Panc1 (cell line): ENCODE measurements around the gene ALS2CL. TPM values are rescaled to one million over a fixed set of nuclear protein-coding genes. Genes with fewer than 3 reads are reported as not detected.

Experiments used
- ATAC-seq: fragments of 200-7000 bp; cut with Tn5 transposase; 2 replicates; pipeline ENCODE4 v1.9.1; 2020; ENCODE audit warnings: mild to moderate bottlenecking, moderate library complexity
- BruUV-seq: library from RNA; stranded (reverse); fragments of 400-500 nt; replicated peaks from 2 replicates; lab custom pipeline; 2021; lab: Mats Ljungman, UMichigan
- CTCF ChIA-PET: fragments of 300-600 bp; sonication (Branson Sonifier 250); formaldehyde crosslinking; loops from one replicate; lab custom pipeline; 2022; ENCODE audit warnings: antibody characterized with exemption; lab: Charles Lee
- POLR2A ChIA-PET: fragments of 300-600 bp; sonication (Branson Sonifier 250); formaldehyde crosslinking; loops from one replicate; lab custom pipeline; 2022; ENCODE audit warnings: antibody characterized with exemption; lab: Charles Lee
- DNase-seq: peaks from one replicate; pipeline ENCODE4 v3.0.0-alpha.2; 2010; ENCODE audit warnings: low read depth, low spot score
- H3K27ac ChIP-seq: 2 replicates; pipeline ENCODE4 v1.5.1; 2011; ENCODE audit warnings: mild to moderate bottlenecking, low read length, inconsistent platforms
- H3K27me3 ChIP-seq: fragments of 200-500 bp; sonication (Bioruptor generic); 2 replicates; pipeline ENCODE4 v1.6.0; 2014; ENCODE audit warnings: low read length, inconsistent platforms; ENCODE audit not compliant: control insufficient read depth, insufficient read depth
- H3K36me3 ChIP-seq: fragments of 200-500 bp; sonication (Bioruptor generic); 2 replicates; pipeline ENCODE4 v1.5.1; 2014; ENCODE audit warnings: inconsistent platforms, mild to moderate bottlenecking, low read length, moderate library complexity; ENCODE audit not compliant: control insufficient read depth, insufficient read depth
- H3K4me1 ChIP-seq: 2 replicates; pipeline ENCODE4 v1.5.1; 2011; ENCODE audit warnings: inconsistent platforms, mild to moderate bottlenecking, low read length, moderate library complexity; ENCODE audit not compliant: control insufficient read depth, insufficient read depth
- H3K4me3 ChIP-seq, 2 experiments: 2 replicates each; pipeline ENCODE4 v1.5.1; 2011 to 2012; ENCODE audit warnings: low read depth in 2 of 2, low read length in 2 of 2, mild to moderate bottlenecking in 2 of 2, inconsistent platforms in 1 of 2, moderate library complexity in 1 of 2
- H3K9me3 ChIP-seq: fragments of 200-500 bp; sonication (Bioruptor generic); 2 replicates; pipeline ENCODE4 v1.5.1; 2014; ENCODE audit warnings: low read depth, mild to moderate bottlenecking, inconsistent platforms, low read length, moderate library complexity; ENCODE audit not compliant: control insufficient read depth, insufficient read depth
- POLR2AphosphoS5 ChIP-seq: IDR thresholded peaks from 2 replicates; pipeline ENCODE4 v1.6.1; 2012; ENCODE audit warnings: mild to moderate bottlenecking, low read depth, low read length, moderate library complexity
- SIN3A ChIP-seq: IDR thresholded peaks from 2 replicates; pipeline ENCODE4 v1.6.1; 2012; ENCODE audit warnings: low read depth, mild to moderate bottlenecking, low read length, moderate library complexity, borderline replicate concordance; ENCODE audit not compliant: insufficient read depth
- TCF7L2 ChIP-seq: IDR thresholded peaks from 2 replicates; pipeline ENCODE4 v1.6.1; 2011; ENCODE audit warnings: mild to moderate bottlenecking, low read depth, low read length, inconsistent platforms
- in situ Hi-C: cut with HindIII; loops from 2 replicates; pipeline ENCODE4 v1.10.0; 2016; ENCODE audit warnings: low sequenced_read_pairs, low pct_unique_long_range_greater_than_20kb
- intact Hi-C: fragments of 100-400 bp; cut with micrococcal nuclease; formaldehyde crosslinking; loops from one replicate; pipeline ENCODE4 v1.10.0; 2022; ENCODE audit not compliant: unreplicated experiment
- total RNA-seq: library from RNA; stranded (reverse); gene quantifications from one replicate; pipeline ENCODE4 v1.2.1, GENCODE V29; 2021; ENCODE audit not compliant: unreplicated experiment
- TF ChIP-seq, protein P1 (sequence below): fragments of 450-650 bp; IDR thresholded peaks from 2 replicates; pipeline ENCODE4 v1.5.1; 2017; ENCODE audit warnings: mild to moderate bottlenecking
- TF ChIP-seq, protein P2 (sequence below), 2 experiments: IDR thresholded peaks; 2 replicates each; pipeline ENCODE4 v1.6.1; 2011 to 2012; ENCODE audit warnings: low read depth in 2 of 2, control low read depth in 1 of 2, low read length in 1 of 2, mild to moderate bottlenecking in 1 of 2, moderate library complexity in 1 of 2; ENCODE audit not compliant: insufficient read depth in 1 of 2

The ALS2CL gene
- total RNA-seq, 1 experiment from 2014 or later = 2.7 TPM

DNA sequence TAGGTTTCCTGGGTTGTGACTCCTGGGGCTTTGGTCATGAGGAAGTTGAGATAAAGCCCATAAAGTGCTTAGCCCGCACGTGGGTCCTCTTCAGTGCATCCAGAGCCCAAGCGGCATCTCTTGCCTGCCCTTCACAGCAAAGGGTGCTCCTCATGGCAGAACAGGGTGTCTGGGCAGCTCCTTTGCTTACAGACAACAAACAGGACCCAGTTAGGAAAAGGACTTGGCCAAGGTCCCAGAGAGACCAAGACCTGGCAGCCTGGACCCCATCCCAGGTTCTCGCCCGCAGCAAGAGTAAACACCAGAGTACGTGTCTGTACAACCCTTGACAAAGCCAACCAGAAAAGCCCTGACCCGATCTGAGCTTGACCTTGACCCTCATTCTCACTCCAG lies 27.0 kb downstream of the ALS2CL start:
- no peaks in the 10 kb centered on the region for H3K4me1 ChIP-seq
- POLR2A ChIA-PET = no interaction called here
- CTCF ChIA-PET = no interaction called here
- TF ChIP-seq, protein P1, sequence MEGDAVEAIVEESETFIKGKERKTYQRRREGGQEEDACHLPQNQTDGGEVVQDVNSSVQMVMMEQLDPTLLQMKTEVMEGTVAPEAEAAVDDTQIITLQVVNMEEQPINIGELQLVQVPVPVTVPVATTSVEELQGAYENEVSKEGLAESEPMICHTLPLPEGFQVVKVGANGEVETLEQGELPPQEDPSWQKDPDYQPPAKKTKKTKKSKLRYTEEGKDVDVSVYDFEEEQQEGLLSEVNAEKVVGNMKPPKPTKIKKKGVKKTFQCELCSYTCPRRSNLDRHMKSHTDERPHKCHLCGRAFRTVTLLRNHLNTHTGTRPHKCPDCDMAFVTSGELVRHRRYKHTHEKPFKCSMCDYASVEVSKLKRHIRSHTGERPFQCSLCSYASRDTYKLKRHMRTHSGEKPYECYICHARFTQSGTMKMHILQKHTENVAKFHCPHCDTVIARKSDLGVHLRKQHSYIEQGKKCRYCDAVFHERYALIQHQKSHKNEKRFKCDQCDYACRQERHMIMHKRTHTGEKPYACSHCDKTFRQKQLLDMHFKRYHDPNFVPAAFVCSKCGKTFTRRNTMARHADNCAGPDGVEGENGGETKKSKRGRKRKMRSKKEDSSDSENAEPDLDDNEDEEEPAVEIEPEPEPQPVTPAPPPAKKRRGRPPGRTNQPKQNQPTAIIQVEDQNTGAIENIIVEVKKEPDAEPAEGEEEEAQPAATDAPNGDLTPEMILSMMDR = no peak
- TF ChIP-seq TCF7L2 (no peak), POLR2AphosphoS5 (no peak), SIN3A (no peak)
- TF ChIP-seq, protein P2, sequence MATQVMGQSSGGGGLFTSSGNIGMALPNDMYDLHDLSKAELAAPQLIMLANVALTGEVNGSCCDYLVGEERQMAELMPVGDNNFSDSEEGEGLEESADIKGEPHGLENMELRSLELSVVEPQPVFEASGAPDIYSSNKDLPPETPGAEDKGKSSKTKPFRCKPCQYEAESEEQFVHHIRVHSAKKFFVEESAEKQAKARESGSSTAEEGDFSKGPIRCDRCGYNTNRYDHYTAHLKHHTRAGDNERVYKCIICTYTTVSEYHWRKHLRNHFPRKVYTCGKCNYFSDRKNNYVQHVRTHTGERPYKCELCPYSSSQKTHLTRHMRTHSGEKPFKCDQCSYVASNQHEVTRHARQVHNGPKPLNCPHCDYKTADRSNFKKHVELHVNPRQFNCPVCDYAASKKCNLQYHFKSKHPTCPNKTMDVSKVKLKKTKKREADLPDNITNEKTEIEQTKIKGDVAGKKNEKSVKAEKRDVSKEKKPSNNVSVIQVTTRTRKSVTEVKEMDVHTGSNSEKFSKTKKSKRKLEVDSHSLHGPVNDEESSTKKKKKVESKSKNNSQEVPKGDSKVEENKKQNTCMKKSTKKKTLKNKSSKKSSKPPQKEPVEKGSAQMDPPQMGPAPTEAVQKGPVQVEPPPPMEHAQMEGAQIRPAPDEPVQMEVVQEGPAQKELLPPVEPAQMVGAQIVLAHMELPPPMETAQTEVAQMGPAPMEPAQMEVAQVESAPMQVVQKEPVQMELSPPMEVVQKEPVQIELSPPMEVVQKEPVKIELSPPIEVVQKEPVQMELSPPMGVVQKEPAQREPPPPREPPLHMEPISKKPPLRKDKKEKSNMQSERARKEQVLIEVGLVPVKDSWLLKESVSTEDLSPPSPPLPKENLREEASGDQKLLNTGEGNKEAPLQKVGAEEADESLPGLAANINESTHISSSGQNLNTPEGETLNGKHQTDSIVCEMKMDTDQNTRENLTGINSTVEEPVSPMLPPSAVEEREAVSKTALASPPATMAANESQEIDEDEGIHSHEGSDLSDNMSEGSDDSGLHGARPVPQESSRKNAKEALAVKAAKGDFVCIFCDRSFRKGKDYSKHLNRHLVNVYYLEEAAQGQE (IDR thresholded peaks at IDR 0.05; ENCODE audit: insufficient read depth in 1 of 2, low read depth in 2 of 2, low read length in 1 of 2) = no peak
- no TSS peak for BruUV-seq
- DNase-seq (no peak), ATAC-seq (no peak)
- in situ Hi-C loops (no loop called here), intact Hi-C loops (no loop called here)
- H3K36me3 ChIP-seq = no peaks in the 10 kb centered on the region
- H3K4me3 ChIP-seq = no peak overlapping the region
- no peaks in the 10 kb centered on the region for H3K27me3 ChIP-seq
- no peak overlapping the region for H3K27ac ChIP-seq
- H3K9me3 ChIP-seq = no peaks in the 10 kb centered on the region

- DNase-seq (no peak), ATAC-seq (no peak)
- in situ Hi-C loops = no loop called here
- intact Hi-C loops = no loop called here
- no peaks in the 10 kb centered on the region for H3K36me3 ChIP-seq
- POLR2A ChIA-PET = no interaction called here
- no peak overlapping the region for H3K27ac ChIP-seq
- H3K4me1 ChIP-seq = no peaks in the 10 kb centered on the region
- CTCF ChIA-PET = no interaction called here
- TF ChIP-seq SIN3A = no peak
- no peak for TF ChIP-seq POLR2AphosphoS5
- TF ChIP-seq, protein P1 = no peak
- TF ChIP-seq, protein P2 (IDR thresholded peaks at IDR 0.05; ENCODE audit: insufficient read depth in 1 of 2, low read depth in 2 of 2, low read length in 1 of 2) = no peak
- TF ChIP-seq TCF7L2 = no peak
- no peaks in the 10 kb centered on the region for H3K27me3 ChIP-seq
- no TSS peak for BruUV-seq
- H3K4me3 ChIP-seq = no peak overlapping the region
- H3K9me3 ChIP-seq = no peaks in the 10 kb centered on the region
Observed at GRCh38 chr3:46665763-46666452, 27.6 kb downstream of the ALS2CL start.
